HepG2 (cell line): ENCODE results near the gene ICE1. TPM values are rescaled to one million over a fixed set of nuclear protein-coding genes. Genes with fewer than 3 reads are reported as not detected.
A peak's percentile ranks its signal among the peaks of the same experiment; 100 is the strongest.

Experiments used
- DBP ChIP-seq: sonication (generic); formaldehyde crosslinking; IDR thresholded peaks from 2 replicates; pipeline ENCODE4 v1.4.0; 2020; ENCODE audit warnings: missing genetic modification reagents; ENCODE audit errors: not compliant biosample characterization
- EED ChIP-seq: sonication (generic); formaldehyde crosslinking; IDR thresholded peaks from 2 replicates; pipeline ENCODE4 v1.5.0; 2020; ENCODE audit warnings: mild to moderate bottlenecking, missing genetic modification reagents
- ELF1 ChIP-seq: sonication (generic); formaldehyde crosslinking; IDR thresholded peaks from 2 replicates; pipeline ENCODE4 v1.4.0; 2020; ENCODE audit warnings: missing genetic modification reagents
- HMGA1 ChIP-seq: sonication (generic); formaldehyde crosslinking; conservative IDR thresholded peaks from 2 replicates; pipeline ENCODE4 v1.4.0; 2020; ENCODE audit warnings: missing genetic modification reagents
- HNF1A ChIP-seq, 2 experiments: sonication (generic) in 1 of 2; formaldehyde crosslinking in 1 of 2; IDR thresholded peaks; 2 replicates each; pipeline versions ENCODE4 v1.4.0 to v1.6.1; 2016 to 2020; ENCODE audit warnings: borderline replicate concordance in 1 of 2, low read depth in 1 of 2, mild to moderate bottlenecking in 1 of 2, missing genetic modification reagents in 1 of 2
- HOXA9 ChIP-seq: sonication (generic); formaldehyde crosslinking; IDR thresholded peaks from 2 replicates; pipeline ENCODE4 v1.8.1; 2022; ENCODE audit warnings: missing genetic modification reagents, mild to moderate bottlenecking, moderate library complexity, borderline replicate concordance
- NR2C2 ChIP-seq: sonication (generic); formaldehyde crosslinking; IDR thresholded peaks from 2 replicates; pipeline ENCODE4 v1.4.0; 2020; ENCODE audit warnings: missing genetic modification reagents, mild to moderate bottlenecking, moderate library complexity, borderline replicate concordance
- SMARCC2 ChIP-seq: fragments of 450-650 bp; IDR thresholded peaks from 2 replicates; pipeline ENCODE4 v1.6.1; 2017; ENCODE audit warnings: antibody characterized with exemption, mild to moderate bottlenecking
- THAP11 ChIP-seq: IDR thresholded peaks from 2 replicates; pipeline ENCODE4 v1.6.1; 2016; ENCODE audit warnings: missing biosample characterization, missing genetic modification reagents
- ZNF17 ChIP-seq: sonication (generic); formaldehyde crosslinking; IDR thresholded peaks from 2 replicates; pipeline ENCODE4 v1.5.0; 2020; ENCODE audit warnings: mild to moderate bottlenecking, missing genetic modification reagents
- ZNF431 ChIP-seq: sonication (generic); formaldehyde crosslinking; IDR thresholded peaks from 2 replicates; pipeline ENCODE4 v1.9.0; 2022; ENCODE audit warnings: missing genetic modification reagents, low read depth, mild to moderate bottlenecking, borderline replicate concordance
- ZSCAN12 ChIP-seq: sonication (generic); formaldehyde crosslinking; IDR thresholded peaks from 2 replicates; pipeline ENCODE4 v1.9.0; 2021; ENCODE audit warnings: mild to moderate bottlenecking, missing genetic modification reagents
- ZSCAN9 ChIP-seq: IDR thresholded peaks from 2 replicates; pipeline ENCODE4 v1.6.1; 2016; ENCODE audit warnings: borderline replicate concordance
- polyA plus RNA-seq, 8 experiments: library from polyadenylated mRNA; depleted of rRNA in 3 of 8; stranded (reverse) in 7 of 8; unstranded in 1 of 8; fragments of >200 nt; fragmentation: Illumina TruSeq in 4 of 8; extraction: Trizol in 4 of 8; gene quantifications; 2 replicates each; pipeline versions ENCODE4 v1.2.1 to v1.2.3, GENCODE V29; 2011 to 2016; ENCODE audit warnings: low read depth in 4 of 8, missing spikeins in 1 of 8, mixed read lengths in 1 of 8; ENCODE audit not compliant: insufficient read depth in 1 of 8
- total RNA-seq, 5 experiments: library from RNA; depleted of rRNA; stranded (reverse); fragments of >200 nt; fragmentation: Illumina TruSeq; extraction: Trizol; gene quantifications; 2 replicates each; pipeline ENCODE4 v1.2.3, GENCODE V29; 2016; ENCODE audit warnings: low read depth in 1 of 5
- TF ChIP-seq, protein P1 (sequence below): sonication (generic); formaldehyde crosslinking; IDR thresholded peaks from 2 replicates; pipeline ENCODE4 v1.4.0; 2020; ENCODE audit warnings: mild to moderate bottlenecking, missing genetic modification reagents
- TF ChIP-seq, protein P2 (sequence below): sonication (generic); formaldehyde crosslinking; IDR thresholded peaks from 2 replicates; pipeline ENCODE4 v1.4.0; 2020; ENCODE audit warnings: missing genetic modification reagents, borderline replicate concordance

The ICE1 gene
- total and polyA plus RNA-seq, 2 of the 13 experiments (the other 11 are each of a cell fraction or from before 2014, with no cell fraction given), result 9.1 to 27.6 TPM

DNA sequence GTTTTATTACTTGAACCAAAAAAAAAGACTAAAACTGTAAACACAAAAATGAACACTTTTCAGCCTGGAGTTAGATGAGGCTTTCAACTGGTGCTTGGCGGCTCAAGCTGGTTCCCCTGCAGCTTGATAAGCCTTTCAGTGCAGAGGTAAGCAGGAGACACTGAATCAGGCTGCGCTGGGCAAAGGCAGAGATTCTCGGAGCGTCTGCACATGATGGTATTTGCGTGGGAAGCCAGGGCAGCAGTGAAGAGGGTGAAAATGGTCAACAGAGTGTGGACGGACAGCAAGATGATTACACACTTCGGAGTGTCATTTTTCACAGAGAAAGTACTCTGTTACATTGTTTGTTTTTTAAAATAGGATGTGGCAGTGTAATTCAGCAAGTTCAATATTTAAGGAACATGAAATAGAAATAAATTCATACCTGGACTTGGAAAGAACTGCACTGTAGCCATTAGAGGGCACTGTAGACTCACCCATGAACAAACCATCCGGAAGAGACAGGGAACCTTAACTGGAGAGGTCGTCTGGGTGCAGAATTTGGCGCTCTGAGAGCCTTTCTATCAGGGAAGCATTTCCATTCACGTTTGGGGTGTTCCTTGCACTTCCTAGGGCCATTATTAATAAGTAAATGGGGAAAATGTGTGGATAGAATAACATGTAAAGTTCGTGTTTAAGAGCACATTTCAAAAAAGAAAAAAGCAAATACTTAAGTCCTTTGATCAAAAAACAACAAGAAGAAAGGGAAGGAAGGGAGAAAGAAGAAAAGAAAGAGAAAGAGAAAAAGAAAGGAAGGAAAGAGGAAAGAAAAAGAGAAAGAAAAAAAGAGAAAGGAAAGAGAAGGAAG, 69.8 kb downstream of the ICE1 start (continued):
- TF ChIP-seq DBP, result no peak
- TF ChIP-seq HMGA1 (CRISPR knock-in tag), result no peak
- 0 out of 2 replicates have a peak, but pooled peaks have one; percentile 31 for TF ChIP-seq ELF1 (CRISPR knock-in tag)
- TF ChIP-seq THAP11 (CRISPR knock-in tag), result no peak
- TF ChIP-seq SMARCC2, result no peak
- no peak for TF ChIP-seq NR2C2 (CRISPR knock-in tag)
- TF ChIP-seq, protein P1, sequence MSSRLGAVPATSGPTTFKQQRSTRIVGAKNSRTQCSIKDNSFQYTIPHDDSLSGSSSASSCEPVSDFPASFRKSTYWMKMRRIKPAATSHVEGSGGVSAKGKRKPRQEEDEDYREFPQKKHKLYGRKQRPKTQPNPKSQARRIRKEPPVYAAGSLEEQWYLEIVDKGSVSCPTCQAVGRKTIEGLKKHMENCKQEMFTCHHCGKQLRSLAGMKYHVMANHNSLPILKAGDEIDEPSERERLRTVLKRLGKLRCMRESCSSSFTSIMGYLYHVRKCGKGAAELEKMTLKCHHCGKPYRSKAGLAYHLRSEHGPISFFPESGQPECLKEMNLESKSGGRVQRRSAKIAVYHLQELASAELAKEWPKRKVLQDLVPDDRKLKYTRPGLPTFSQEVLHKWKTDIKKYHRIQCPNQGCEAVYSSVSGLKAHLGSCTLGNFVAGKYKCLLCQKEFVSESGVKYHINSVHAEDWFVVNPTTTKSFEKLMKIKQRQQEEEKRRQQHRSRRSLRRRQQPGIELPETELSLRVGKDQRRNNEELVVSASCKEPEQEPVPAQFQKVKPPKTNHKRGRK, result 0 out of 2 replicates have a peak, but pooled peaks have one; percentile 32
- no peak for TF ChIP-seq EED (CRISPR knock-in tag)
- no peak for TF ChIP-seq ZNF431 (CRISPR knock-in tag)
- TF ChIP-seq ZSCAN12, result no peak
- TF ChIP-seq ZSCAN9 (CRISPR knock-in tag), result no peak
- TF ChIP-seq, protein P2, sequence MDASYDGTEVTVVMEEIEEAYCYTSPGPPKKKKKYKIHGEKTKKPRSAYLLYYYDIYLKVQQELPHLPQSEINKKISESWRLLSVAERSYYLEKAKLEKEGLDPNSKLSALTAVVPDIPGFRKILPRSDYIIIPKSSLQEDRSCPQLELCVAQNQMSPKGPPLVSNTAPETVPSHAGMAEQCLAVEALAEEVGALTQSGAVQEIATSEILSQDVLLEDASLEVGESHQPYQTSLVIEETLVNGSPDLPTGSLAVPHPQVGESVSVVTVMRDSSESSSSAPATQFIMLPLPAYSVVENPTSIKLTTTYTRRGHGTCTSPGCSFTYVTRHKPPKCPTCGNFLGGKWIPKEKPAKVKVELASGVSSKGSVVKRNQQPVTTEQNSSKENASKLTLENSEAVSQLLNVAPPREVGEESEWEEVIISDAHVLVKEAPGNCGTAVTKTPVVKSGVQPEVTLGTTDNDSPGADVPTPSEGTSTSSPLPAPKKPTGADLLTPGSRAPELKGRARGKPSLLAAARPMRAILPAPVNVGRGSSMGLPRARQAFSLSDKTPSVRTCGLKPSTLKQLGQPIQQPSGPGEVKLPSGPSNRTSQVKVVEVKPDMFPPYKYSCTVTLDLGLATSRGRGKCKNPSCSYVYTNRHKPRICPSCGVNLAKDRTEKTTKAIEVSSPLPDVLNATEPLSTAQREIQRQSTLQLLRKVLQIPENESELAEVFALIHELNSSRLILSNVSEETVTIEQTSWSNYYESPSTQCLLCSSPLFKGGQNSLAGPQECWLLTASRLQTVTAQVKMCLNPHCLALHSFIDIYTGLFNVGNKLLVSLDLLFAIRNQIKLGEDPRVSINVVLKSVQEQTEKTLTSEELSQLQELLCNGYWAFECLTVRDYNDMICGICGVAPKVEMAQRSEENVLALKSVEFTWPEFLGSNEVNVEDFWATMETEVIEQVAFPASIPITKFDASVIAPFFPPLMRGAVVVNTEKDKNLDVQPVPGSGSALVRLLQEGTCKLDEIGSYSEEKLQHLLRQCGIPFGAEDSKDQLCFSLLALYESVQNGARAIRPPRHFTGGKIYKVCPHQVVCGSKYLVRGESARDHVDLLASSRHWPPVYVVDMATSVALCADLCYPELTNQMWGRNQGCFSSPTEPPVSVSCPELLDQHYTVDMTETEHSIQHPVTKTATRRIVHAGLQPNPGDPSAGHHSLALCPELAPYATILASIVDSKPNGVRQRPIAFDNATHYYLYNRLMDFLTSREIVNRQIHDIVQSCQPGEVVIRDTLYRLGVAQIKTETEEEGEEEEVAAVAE (CRISPR knock-in tag), result no peak
- no peak for TF ChIP-seq HNF1A (IDR thresholded peaks at IDR 0.05; ENCODE audit: low read depth)
- TF ChIP-seq HNF1A (CRISPR knock-in tag; IDR thresholded peaks at IDR 0.05; ENCODE audit: borderline replicate concordance), result no peak
- TF ChIP-seq ZNF17 (CRISPR knock-in tag), result no peak
- TF ChIP-seq HOXA9, result no peak
